ENCODE results near the gene FADD. TPM values are rescaled to one million over a fixed set of nuclear protein-coding genes. Genes with fewer than 3 reads are reported as not detected.

Gene FADD
- polyA plus RNA-seq (ENCODE audit: insufficient read length in 4 of 4), result 10 to 100 TPM; 10.8 to 20.0 (median 13.3) TPM

- DNase-seq (ENCODE audit: low read depth in 4 of 4, low spot score in 3 of 4), result peak; percentile 85 to 88 (median 86)
Observed at GRCh38 chr11:70202920-70203750, at the start of gene FADD. TSS of gene FADD (plus strand) at chr11:70203296. CDS start at chr11:70203460, 164 bp downstream.

GRCh38 chr11:70155386-70155785 is 47.7 kb upstream of the FADD start:
- DNase-seq (ENCODE audit: low read depth in 4 of 4, low spot score in 3 of 4), result no peak

- DNase-seq (ENCODE audit: low read depth in 4 of 4, low spot score in 3 of 4), result no peak
Observed at GRCh38 chr11:70156291-70157037, 46.6 kb upstream of the FADD start.

GRCh38 chr11:70158201-70158600 is 44.9 kb upstream of the FADD start:
- no peak for DNase-seq (ENCODE audit: low read depth in 4 of 4, low spot score in 3 of 4)

GRCh38 chr11:70158757-70159389 is 44.2 kb upstream of the FADD start:
- no peak for DNase-seq (ENCODE audit: low read depth in 4 of 4, low spot score in 3 of 4)

GRCh38 chr11:70159627-70160570 is 43.2 kb upstream of the FADD start:
- DNase-seq (ENCODE audit: low read depth in 4 of 4, low spot score in 3 of 4), result no peak

GRCh38 chr11:70161043-70161625 is 42.0 kb upstream of the FADD start:
- DNase-seq (ENCODE audit: low read depth in 4 of 4, low spot score in 3 of 4), result no peak

GRCh38 chr11:70164705-70165104 is 38.4 kb upstream of the FADD start:
- no peak for DNase-seq (ENCODE audit: low read depth in 4 of 4, low spot score in 3 of 4)

GRCh38 chr11:70167120-70167519 is 36.0 kb upstream of the FADD start:
- no peak for DNase-seq (ENCODE audit: low read depth in 4 of 4, low spot score in 3 of 4)

- DNase-seq (ENCODE audit: low read depth in 4 of 4, low spot score in 3 of 4), result no peak
Observed at GRCh38 chr11:70167723-70168404, 35.2 kb upstream of the FADD start.

- DNase-seq (ENCODE audit: low read depth in 4 of 4, low spot score in 3 of 4), result no peak
Observed at GRCh38 chr11:70168405-70168754, 34.7 kb upstream of the FADD start.

GRCh38 chr11:70169127-70169526 is 34.0 kb upstream of the FADD start:
- no peak for DNase-seq (ENCODE audit: low read depth in 4 of 4, low spot score in 3 of 4)

GRCh38 chr11:70169632-70170031 is 33.5 kb upstream of the FADD start:
- DNase-seq (ENCODE audit: low read depth in 4 of 4, low spot score in 3 of 4), result no peak

- DNase-seq (ENCODE audit: low read depth in 4 of 4, low spot score in 3 of 4), result no peak
Observed at GRCh38 chr11:70170596-70171210, 32.4 kb upstream of the FADD start.

GRCh38 chr11:70173018-70173417 is 30.1 kb upstream of the FADD start:
- no peak for DNase-seq (ENCODE audit: low read depth in 4 of 4, low spot score in 3 of 4)

GRCh38 chr11:70174547-70175235 is 28.4 kb upstream of the FADD start:
- no peak for DNase-seq (ENCODE audit: low read depth in 4 of 4, low spot score in 3 of 4)

GRCh38 chr11:70175236-70175698 is 27.8 kb upstream of the FADD start:
- DNase-seq (ENCODE audit: low read depth in 4 of 4, low spot score in 3 of 4), result peak in 3 of 4 donors; percentile 20 to 41 (median 33)

All from left renal pelvis (tissue), 4 donors.